Measurements from ENCODE around the gene SNTA1.
"Not testable (repeated sequence)": the region's sequence is repeated elsewhere in the genome, so short reads cannot be mapped to it uniquely, and the experiment has no call there.

The SNTA1 gene

GRCh38 chr20:33443512-33444239, at the start of gene SNTA1:
TSS of gene SNTA1 (minus strand) at chr20:33443763. CDS start at chr20:33443620, 143 bp downstream.
- H3K4me3 ChIP-seq (ENCODE audit: low read depth, low read length), result peak within 1 kb of the TSS; percentile 64
- TF ChIP-seq CTCF (IDR thresholded peaks at IDR 0.05; ENCODE audit: borderline replicate concordance, insufficient read depth, low read depth, low read length), result no peak

- H3K4me3 ChIP-seq (ENCODE audit: low read depth, low read length), result peak overlapping the region; percentile 87
- TF ChIP-seq CTCF (IDR thresholded peaks at IDR 0.05; ENCODE audit: borderline replicate concordance, insufficient read depth, low read depth, low read length), result no peak
Observed at GRCh38 chr20:33490934-33491656, 47.5 kb upstream of the SNTA1 start.

GRCh38 chr20:33490023-33490933, 46.7 kb upstream of the SNTA1 start, which contains the start of gene CBFA2T2:
TSS of gene CBFA2T2 (plus strand) at chr20:33490096. CDS start at chr20:33490268, 172 bp downstream.
- peak within 1 kb of the TSS; percentile 87 for H3K4me3 ChIP-seq (ENCODE audit: low read depth, low read length)
- no peak for TF ChIP-seq CTCF (IDR thresholded peaks at IDR 0.05; ENCODE audit: borderline replicate concordance, insufficient read depth, low read depth, low read length)

- TF ChIP-seq CTCF (IDR thresholded peaks at IDR 0.05; ENCODE audit: borderline replicate concordance, insufficient read depth, low read depth, low read length), result no peak
- H3K4me3 ChIP-seq (ENCODE audit: low read depth, low read length), result peak overlapping the region; percentile 50
Observed at GRCh38 chr20:33489495-33490022, 46.0 kb upstream of the SNTA1 start.

GRCh38 chr20:33488661-33489494, 45.3 kb upstream of the SNTA1 start:
- H3K4me3 ChIP-seq (ENCODE audit: low read depth, low read length), result peak overlapping the region; percentile 50

- H3K4me3 ChIP-seq (ENCODE audit: low read depth, low read length), result no peak overlapping the region
- no peak for TF ChIP-seq CTCF (IDR thresholded peaks at IDR 0.05; ENCODE audit: borderline replicate concordance, insufficient read depth, low read depth, low read length)
Observed at GRCh38 chr20:33488201-33488600, 44.6 kb upstream of the SNTA1 start.

- H3K4me3 ChIP-seq (ENCODE audit: low read depth, low read length), result not testable (repeated sequence)
Observed at GRCh38 chr20:33483186-33483585, 39.6 kb upstream of the SNTA1 start.
